H1 (cell line): Measurements from ENCODE around the gene CACNA1D. TPM values are rescaled to one million over a fixed set of nuclear protein-coding genes. Genes with fewer than 3 reads are reported as not detected.

Experiments
- CHD2 ChIP-seq: IDR thresholded peaks from 2 replicates; pipeline ENCODE4 v1.6.1; 2012; ENCODE audit warnings: low read length, improper control_type of control experiment
- CHD7 ChIP-seq: fragments of 300-600 bp; sonication (generic); IDR thresholded peaks from 2 replicates; pipeline ENCODE4 v1.7.1; 2012; ENCODE audit warnings: low read length, moderate library complexity, mild to moderate bottlenecking, inconsistent platforms; ENCODE audit not compliant: insufficient replicate concordance
- KDM4A ChIP-seq: IDR thresholded peaks from one replicate; pipeline ENCODE4 v1.7.1; 2012; ENCODE audit warnings: low read depth, mild to moderate bottlenecking, moderate library complexity, low read length, inconsistent platforms; ENCODE audit not compliant: severe bottlenecking
- polyA plus RNA-seq, 7 experiments: library from polyadenylated mRNA; depleted of rRNA in 3 of 7; stranded (reverse) in 5 of 7; unstranded in 2 of 7; fragments of >200 nt in 5 of 7; fragments of 200-250 nt in 2 of 7; gene quantifications; 1 replicate in 5 of 7; 2 replicates in 1 of 7; 4 replicates in 1 of 7; pipeline versions ENCODE4 v1.2.1 to v1.2.3, GENCODE V29; 2011 to 2013; ENCODE audit warnings: missing spikeins in 2 of 7, mixed read lengths in 2 of 7
- total RNA-seq: library from RNA; stranded (reverse); fragmentation: NEBNext Ultra II Directional; extraction: Animal tissue kit (Norgen Biotek cat#: 25700); gene quantifications from 2 replicates; pipeline ENCODE4 v1.2.1, GENCODE V29; 2021
- TF ChIP-seq, protein P1 (sequence below): IDR thresholded peaks from 2 replicates; pipeline ENCODE4 v1.6.1; 2012; ENCODE audit warnings: inconsistent platforms

The CACNA1D gene
- total and polyA plus RNA-seq, 2 of the 8 experiments (the other 6 are each of a cell fraction or from before 2014, with no cell fraction given) = 2.0 to 2.9 TPM

DNA sequence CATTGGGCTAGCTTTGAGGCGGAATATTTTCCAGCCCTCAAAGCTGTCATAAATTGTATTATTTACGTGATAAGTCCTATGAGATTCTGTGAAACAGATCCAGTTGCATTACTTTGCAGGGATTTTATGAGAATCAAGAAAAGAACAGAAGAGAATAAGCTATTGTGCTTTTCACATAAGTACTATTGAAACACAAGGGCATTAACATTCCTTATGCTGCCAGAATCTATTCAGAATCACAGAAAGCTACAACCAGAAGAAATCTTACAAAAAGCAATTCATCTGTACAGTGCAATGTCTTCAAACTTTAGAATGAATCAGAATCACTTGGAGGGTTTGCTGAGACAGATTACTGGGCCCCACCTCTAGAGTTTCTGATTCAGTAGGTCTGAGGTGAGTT, 10.6 kb upstream of the CACNA1D start (continued):
- TF ChIP-seq CHD7 = no peak
- TF ChIP-seq, protein P1, sequence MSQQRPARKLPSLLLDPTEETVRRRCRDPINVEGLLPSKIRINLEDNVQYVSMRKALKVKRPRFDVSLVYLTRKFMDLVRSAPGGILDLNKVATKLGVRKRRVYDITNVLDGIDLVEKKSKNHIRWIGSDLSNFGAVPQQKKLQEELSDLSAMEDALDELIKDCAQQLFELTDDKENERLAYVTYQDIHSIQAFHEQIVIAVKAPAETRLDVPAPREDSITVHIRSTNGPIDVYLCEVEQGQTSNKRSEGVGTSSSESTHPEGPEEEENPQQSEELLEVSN = no peak
- TF ChIP-seq CHD2 = no peak
- TF ChIP-seq KDM4A = no peak
